ENCODE results near the gene TMEM14B.
A peak's percentile ranks its signal among the peaks of the same experiment; 100 is the strongest.
"Not testable (repeated sequence)": the region's sequence is repeated elsewhere in the genome, so short reads cannot be mapped to it uniquely, and the experiment has no call there.

Gene TMEM14B

DNA sequence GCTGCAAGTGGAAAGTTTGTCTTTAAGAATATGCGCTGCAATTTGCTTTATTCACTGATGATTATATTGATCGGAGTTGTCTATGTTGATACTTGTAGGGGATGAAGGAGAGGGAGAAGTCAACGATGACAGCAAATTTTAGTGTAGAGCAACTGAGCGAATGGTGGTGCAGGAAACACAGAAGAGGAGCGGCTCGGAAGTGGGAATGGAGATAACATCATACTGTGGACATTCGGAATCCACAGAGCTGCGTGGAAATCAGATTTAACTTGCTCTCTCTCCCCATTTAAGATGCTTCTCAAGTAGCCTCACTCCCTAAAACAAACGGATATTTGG is 722 bp upstream of the TMEM14B start:
- DNase-seq (ENCODE audit: low read depth in 2 of 2) = no peak

DNA sequence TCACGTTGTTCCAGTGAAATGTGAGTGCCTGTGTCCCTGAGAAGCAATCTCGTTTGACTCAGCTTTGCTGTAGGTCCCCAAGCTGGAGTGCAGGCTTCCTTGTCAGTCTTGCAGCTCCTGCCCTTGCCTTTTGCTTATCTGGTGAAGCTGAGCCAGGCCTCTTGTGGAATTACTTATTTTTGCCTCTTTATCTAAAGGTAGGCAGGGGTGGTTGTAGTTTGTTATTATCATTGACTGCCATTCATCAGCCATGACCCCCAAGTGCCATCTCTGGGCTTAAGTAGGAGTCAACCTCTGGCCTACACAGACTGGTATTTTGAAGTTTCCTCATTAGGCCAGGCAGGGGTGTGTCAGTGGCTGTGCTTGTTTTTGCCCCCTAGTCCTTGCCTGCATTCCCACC is 2.1 kb downstream of the TMEM14B start:
- DNase-seq (ENCODE audit: low read depth in 2 of 2) = no peak

DNA sequence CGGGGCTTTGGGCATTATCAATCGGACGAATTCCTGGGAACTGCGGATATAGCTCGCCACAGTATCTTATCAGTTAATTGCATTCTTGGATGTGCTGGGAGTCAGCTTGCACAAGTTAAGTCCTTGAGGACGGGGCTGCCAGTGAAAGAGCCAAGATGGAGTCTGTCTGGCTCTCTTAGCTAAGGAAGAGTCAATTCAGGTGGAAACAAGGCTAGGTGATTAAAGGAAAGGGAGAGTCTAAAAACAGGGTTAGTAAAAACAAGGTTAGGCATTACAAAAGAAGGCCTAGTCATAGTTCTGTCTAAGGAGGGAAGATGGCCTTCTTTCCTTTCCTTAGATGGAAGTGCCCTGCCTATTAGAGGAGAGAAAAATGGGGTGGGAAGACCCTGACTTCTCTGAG is 3.0 kb downstream of the TMEM14B start:
- not testable (repeated sequence) for DNase-seq (ENCODE audit: low read depth in 2 of 2)

DNA sequence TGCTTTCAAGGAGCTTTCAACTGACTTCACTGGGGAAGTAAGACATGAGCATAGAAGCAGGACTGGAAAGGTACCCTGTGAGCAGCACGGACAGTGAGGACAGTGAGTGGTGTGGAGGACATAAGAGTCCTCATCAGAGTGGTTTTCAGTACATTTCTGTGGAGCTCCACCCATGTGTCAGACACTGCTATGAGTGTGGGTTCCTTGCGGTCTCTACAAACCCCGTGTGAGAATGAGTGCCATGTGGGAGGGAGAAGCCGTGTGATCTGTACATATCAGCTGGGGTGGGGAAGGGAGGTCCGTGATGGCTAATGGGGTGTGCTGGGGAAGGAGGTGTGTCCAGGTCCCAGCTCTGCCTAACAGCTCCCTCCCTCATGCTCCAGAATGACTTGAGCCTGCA is 4.2 kb downstream of the TMEM14B start:
- not testable (repeated sequence) for DNase-seq (ENCODE audit: low read depth in 2 of 2)

DNA sequence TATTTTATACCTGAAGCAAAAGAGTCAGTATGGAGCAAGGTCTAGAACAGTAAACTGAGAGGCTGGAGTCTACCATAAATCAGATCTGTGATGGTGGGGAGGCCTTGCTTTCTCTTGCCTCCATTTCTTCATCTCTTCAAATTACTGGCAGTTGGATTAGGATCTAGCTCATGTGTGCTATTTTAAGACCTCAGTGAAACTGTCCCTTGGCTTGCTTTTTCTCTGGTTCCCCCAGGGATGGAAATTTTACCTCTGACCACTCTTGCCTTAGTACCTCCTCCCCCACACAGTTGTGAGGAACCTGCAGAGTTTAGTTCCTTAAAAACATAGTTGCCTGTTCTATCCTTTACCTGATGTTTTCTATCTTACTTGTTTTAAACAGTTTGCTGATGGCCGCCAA is 8.5 kb downstream of the TMEM14B start:
- DNase-seq (ENCODE audit: low read depth in 2 of 2) = no peak

DNA sequence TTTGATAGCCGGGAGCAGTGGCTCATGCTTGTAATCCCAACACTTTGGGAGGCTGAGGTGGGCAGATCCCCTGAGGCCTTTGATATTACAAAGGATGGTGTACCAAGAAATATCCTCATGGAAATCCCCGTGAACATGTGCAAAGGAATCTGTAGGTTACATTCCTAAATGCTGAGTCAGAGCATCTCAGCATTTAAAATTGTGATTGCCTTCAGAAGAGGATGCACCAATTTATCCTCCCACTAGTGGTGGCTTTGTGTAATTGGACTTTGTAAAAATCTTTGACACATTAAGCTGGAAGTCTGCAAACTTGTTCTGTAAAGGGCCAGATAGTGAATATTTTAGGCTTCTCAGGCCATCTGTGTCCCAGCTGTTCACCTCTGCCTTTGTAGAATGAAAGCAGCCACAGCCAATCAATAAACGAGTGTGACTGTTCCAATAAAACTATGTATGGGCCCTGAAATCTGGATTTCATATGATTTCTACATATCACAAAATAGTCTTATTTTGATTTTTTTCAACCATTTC is 11.8 kb downstream of the TMEM14B start:
- no peak for DNase-seq (ENCODE audit: low read depth in 2 of 2)

DNA sequence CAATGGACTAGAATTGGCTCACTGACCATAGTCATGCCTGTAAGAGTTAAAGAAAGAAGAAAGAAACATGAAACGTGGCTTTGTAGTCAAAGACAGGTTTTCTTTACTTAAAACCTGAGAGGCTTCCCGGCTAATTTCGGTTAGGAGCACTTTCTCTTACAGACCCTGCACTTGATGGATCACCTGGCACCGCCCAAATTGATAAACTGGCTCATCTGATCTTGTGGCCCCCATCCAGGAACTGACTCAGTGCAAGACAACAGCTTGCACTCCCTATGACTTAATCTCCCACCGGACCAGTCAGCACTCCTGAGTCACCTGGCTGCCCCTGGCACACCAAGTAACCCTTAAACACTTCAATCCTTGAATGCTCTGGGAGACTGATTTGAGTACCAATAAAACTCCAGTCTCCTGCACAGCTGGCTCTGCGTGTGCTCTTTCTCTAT is 12.3 kb downstream of the TMEM14B start:
- DNase-seq (ENCODE audit: low read depth in 2 of 2) = no peak

DNA sequence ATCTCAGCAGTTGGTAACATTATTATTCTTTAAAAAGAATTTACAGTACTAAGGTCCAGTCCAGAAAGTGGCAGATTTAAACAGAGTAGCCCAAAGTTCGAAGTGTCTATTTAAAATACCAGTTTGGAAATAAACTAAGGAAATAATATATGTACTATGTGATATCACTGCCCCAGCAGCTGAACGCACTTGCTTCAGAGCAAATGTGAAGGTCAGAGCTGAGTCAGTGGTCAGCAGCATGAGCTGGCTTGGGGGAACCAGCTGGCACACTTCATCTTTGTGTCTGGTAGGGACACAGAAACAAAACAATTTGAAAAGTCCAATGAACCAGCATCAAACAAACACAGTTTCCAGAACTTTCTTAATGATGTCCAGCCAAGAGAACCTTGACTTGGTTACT is 15.4 kb downstream of the TMEM14B start:
- DNase-seq (ENCODE audit: low read depth in 2 of 2) = no peak

DNA sequence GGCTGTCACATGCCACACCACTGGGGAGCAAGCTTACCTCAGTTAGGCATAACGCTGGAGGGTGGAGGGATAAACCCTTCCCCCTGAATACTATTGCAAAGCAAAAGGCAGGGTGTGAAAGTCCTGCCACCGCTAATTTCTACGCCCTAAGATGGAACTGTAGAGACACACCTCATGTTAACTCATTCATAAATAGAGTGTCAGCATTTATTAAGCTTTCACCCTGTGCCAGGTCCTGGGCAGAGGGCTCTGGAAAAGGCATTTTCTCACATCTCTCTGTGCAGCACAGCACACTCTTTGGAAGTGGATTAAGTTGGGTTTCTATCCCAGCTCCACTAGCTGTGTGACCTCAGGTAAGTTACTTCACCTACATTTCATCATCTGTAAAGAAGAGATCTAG is 21.8 kb downstream of the TMEM14B start:
- no peak for DNase-seq (ENCODE audit: low read depth in 2 of 2)

DNA sequence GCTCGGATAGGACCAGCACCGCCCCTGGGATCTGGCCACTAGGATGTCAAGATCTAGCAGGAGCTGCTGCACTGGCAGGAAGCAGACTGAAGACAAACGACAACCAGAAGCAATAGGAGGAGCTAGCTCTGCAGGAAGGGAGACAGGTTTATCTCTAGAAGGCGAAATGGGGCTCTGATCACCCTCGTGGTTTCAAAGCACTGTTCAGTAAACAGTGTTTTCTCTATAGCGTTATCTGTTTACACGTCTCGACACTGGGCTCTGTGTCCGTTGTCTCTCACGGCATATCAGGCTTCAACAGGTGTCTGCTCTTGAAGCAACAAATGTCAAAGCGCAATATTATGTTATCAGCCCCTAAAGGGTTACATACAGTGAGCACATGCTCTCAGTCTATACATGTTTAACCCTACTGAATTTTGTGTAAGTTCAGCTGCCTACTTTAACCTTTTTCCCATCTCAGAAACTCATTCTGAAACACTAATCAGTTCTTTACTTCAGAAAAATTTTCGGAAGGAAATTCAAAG is 23.8 kb downstream of the TMEM14B start:
- no peak for DNase-seq (ENCODE audit: low read depth in 2 of 2)

DNA sequence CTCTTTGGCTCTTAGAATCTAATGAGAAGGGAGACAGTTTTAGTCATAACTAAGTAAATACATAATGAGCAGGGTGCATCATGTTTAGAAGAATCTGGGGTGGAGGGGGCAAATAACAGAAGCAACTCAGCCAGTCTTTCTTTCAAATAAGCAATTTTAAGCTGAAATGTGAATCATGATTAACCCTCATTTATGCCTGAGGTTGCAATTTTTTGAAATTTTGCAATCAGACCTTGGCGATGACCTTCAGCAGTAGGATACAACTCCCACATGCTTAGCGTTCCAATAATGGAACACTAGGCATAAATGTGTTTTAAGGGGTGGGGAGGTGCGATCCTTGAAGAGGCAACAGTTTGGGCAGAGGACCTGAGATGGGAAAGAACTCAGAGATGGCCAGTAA is 30.6 kb downstream of the TMEM14B start:
- DNase-seq (ENCODE audit: low read depth in 2 of 2) = no peak

DNA sequence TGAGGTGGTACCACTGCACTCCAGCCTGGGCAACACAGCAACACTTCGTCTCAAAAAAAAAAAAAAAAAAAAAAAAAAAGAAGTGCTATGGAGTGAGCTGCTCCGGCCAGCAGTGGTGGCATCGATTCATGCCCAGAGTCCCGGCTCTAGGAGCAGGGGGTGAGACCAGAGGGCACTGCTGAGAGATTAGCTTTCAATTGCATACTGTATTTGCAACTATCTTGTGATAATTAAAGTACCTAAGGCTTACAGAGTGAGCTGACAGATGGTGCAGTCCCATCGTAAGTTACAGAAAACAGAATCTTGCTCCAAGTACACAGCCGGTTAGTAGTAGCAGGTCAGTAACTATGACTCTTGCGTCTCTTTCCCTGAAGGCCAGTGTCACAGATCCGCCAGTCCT is 31.5 kb downstream of the TMEM14B start:
- no peak for DNase-seq (ENCODE audit: low read depth in 2 of 2)

DNA sequence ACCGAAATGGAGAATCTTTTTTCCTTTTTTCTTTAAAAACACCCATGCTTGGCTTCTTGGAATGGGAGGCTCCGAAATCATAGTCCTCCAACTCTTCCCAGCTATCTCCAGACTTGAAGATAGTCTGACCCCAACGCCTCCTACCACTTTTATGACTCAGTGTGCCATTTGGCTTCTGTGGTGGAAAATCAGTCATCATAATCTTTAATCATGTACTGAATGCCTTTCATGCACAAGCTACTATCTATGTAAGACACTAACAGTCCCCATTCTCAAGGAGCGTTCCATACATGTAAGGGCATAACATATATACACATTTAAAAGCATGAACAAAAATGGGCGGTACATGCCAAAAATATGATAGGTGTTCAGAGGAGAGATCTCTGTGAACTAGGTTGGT is 44.1 kb downstream of the TMEM14B start:
- no peak for DNase-seq (ENCODE audit: low read depth in 2 of 2)

DNA sequence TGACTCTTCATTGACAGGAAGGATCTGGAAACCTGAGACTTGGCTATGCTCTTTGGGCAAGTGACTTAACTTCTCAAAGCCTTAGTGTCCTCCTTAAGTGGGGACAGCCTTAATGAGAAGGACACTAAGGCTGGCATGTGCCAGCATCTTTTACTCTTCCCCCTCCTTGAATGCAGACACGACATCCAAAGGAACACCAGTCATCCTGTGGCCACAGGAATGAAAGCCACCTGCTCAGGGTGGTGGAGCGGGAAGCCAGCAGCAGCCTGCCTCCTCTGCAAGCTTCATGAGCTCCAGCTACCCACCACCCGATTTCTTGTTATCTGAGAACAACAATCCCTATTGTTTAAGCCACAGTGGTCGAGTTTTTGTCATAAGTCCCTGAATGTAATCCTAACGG is 44.5 kb downstream of the TMEM14B start:
- DNase-seq (ENCODE audit: low read depth in 2 of 2) = no peak

DNA sequence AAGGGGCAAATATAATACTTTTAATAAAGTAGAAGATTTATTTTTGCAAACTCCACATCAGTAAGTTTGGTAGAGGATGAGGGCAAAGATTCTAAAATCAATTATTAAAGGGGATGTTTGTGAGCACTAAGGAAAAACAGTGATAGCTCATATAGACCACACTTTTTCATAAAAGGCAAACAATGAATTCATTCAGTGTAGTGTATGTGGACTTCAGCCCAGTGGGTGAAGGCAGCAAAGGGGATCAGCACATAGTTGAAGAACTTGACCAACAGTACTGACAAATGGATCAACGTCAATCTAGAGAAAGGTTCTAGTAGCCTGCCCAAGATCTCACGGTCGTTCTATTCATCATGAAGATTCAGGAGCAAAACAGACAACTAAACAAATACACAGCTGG is 45.4 kb downstream of the TMEM14B start:
- DNase-seq (ENCODE audit: low read depth in 2 of 2) = no peak

DNA sequence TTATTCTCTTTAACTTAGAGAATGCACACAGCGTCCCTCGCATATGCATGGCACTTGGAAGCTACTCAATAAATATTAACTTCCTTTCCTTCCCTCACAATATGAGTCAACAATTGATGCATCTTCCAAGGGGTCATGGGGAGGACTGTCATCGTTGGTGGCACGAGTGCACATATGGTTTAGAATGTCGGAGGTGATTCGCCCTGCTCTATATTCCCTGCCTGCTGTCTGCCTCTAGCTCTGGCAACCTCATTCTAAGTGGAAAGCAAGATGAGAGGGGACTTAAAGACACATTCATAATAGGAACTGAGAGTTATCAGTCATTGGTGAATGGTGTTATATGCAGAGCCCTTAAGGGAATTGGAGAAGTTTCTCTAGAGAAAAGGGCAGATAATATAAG is 46.1 kb downstream of the TMEM14B start:
- DNase-seq (ENCODE audit: low read depth in 2 of 2) = no peak

DNA sequence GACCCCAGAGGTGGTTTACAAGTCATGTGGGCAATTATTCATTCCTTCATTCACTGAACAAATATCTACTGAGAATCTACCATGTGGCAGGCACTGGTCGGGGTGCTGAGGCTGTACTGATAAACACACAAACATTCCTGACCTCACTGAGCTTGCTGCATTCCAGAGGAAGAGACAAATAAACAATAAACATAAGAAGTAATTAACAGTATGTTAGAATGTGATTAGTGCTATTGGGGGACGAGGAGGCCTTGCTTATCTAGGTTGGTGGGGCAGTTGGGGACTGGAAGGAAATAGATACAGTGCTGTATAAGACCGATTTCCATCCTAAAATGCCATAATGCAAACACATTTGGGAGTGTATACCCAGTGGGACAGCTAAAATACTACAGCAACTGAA is 46.6 kb downstream of the TMEM14B start:
- no peak for DNase-seq (ENCODE audit: low read depth in 2 of 2)

DNA sequence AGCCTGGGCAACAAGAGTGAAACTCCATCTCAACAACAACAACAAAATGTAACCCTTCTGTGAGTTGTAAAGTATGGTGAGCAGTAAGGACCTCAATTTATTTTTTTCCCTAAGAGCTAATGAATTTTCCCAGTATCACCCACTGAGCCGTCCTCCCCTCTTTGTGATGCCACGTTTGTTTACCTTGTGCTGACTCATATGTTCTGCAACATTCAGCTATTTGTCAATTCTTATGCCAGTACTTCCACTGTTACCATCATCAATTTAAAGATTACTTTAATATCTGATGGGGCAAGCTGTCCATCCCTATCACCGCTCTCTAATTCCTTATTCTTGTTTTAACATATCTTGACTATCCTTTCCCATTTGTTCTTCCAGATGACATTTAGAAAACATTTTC is 53.2 kb downstream of the TMEM14B start:
- DNase-seq (ENCODE audit: low read depth in 2 of 2) = no peak

DNA sequence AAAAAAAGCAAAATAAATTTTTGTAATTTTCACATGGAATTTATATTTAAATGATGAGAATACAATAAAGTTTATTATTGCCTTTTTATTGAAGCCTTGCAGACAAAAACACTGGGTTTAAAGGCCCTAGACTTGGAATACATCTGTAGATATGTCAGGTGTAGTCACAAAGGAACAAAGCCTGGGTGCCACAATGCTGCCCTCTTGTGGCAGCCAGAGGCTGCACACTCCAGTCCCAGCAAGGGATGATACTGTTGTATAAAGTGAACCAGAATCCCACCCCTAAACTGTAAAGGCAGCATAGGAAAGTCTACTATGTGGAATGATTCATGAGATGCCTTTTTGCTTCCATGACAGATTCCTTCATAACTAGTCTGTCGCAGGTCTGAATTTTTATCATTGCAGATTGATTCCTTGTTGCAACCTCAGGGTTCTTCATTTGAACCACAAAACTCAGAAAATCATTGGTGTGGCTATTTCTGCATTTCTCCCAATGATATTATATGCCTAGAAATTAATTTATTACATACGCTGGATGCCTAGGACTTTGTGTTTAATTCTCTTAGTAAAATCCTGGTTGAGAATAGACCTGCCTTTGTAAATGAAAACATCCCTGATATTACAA is 53.7 kb downstream of the TMEM14B start:
- DNase-seq (ENCODE audit: low read depth in 2 of 2) = peak; percentile 32 to 43
